NT2/D1 (cell line): ENCODE measurements around the gene GRID2.

ENCODE experiments used
- YY1 ChIP-seq: IDR thresholded peaks from 2 replicates; pipeline ENCODE4 v1.6.1; 2011; ENCODE audit not compliant: insufficient read length, insufficient read depth
- ZNF274 ChIP-seq: IDR thresholded peaks from 2 replicates; pipeline ENCODE4 v1.6.1; 2011; ENCODE audit warnings: mild to moderate bottlenecking, low read depth, low read length

- TF ChIP-seq YY1 (no peak), ZNF274 (no peak)
Observed at GRCh38 chr4:92514627-92515026, 210.9 kb downstream of the GRID2 start.
